GM18868 (cell line): ENCODE measurements around the gene PHF10.
A peak's percentile ranks its signal among the peaks of the same experiment; 100 is the strongest.
"Not testable (repeated sequence)": the region's sequence is repeated elsewhere in the genome, so short reads cannot be mapped to it uniquely, and the experiment has no call there.

ENCODE experiments used
- ATAC-seq: cut with Tn5 transposase; IDR thresholded peaks from one replicate; pipeline ENCODE4 v1.9.1; 2021; ENCODE audit warnings: mild to moderate bottlenecking, moderate library complexity; ENCODE audit not compliant: unreplicated experiment

The PHF10 gene

DNA sequence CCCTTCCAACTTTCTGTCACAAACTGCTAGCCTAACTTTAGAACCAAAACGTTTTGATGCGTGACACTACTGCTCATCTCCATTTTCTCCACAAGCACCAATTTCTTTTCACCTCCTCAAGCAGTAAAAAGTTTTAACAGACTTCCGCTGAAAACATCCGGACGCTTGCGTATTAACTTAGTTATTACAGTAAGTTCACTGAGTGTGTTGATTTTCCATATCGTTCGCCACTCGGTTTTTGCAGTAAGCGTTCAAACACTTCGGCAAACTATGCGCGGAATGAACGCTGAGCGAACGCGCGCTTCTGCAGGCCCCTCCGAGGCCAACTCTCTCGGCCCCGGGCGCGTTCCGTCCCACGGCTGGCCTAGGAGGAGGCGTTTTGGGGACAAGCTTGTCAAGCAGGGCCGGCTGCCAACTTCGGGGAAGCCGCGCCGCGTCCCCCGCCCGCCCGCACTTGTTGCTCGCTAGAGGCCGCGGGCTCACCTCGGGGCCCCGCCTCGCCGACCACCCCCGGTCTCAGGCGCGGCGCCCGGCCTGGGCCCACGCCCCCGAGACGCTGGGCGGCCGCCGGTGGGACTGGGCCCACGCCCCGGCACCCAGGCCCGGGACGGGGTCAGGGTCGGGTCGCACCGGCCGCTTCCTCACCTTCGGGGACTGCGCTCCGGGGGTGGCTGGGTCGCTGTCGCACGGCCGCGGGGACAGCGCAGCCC lies 945 bp downstream of the PHF10 start:
- ATAC-seq = peak; percentile 35

DNA sequence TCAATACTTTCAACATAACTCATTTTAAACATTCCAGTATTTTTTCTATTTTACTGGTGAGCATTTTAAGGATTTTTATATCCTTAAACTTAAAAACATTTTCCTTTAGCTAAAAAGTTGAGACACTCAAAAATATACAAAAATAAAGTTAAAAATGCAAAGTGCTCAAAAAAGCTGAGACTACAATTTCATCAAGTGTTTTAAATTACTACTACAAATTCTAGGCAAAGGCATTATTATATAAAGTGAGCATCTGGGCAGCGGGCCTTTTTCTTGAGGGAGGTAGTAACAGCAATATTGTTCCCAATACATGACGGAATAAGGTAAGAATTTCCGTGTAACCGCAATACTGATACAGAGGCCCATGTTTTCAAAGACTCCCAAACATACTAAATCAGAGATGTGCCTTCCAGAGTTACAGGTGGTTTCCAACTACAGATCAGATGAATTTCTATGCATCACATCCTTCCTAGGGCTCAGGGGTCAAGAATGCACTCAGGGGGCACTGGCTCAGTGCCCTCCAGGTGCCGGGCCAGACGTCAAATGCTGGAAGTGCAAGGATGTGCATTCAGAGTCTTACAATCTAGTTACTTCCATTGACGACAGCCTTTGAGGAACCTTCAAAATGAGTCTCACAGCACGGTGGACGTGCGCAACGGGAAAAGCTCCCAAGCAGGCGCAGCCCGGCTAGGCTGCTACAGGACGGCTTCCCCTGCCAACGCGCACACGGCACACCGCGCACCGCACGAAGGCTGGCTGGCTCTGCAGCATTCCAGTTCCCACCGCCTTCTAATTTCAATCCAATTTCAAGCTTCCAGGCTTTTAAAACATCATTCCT lies 1.7 kb downstream of the PHF10 start:
- peak; percentile 11 for ATAC-seq

DNA sequence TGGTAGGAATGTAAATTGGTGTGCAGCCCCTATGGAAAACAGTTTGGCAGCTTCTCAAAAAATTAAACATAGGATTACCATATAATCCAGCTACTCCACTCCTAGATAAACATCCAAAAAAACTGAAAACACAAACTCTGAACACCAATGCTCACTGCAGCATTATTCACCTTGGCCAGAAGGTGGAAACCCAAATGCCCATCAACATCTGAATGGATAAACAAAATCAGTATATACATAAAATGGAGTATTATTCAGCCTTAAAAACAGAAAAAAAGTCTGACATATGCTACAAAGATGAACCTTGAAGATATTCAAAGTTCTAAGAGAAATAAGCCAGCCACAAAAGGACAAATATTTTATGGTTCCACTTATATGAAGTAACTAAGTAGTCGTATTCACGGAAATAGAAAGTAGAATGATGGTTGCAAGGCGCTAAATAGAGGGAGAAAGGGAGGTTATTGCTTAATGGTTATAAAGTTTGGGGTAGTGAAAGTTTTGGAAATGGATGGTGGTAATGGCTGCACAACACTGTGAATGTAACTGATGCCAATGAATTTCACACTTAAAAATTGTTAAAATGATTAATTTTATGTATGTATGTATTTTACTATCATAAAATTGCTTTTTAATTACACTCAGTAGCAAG lies 4.0 kb downstream of the PHF10 start:
- ATAC-seq = no peak

DNA sequence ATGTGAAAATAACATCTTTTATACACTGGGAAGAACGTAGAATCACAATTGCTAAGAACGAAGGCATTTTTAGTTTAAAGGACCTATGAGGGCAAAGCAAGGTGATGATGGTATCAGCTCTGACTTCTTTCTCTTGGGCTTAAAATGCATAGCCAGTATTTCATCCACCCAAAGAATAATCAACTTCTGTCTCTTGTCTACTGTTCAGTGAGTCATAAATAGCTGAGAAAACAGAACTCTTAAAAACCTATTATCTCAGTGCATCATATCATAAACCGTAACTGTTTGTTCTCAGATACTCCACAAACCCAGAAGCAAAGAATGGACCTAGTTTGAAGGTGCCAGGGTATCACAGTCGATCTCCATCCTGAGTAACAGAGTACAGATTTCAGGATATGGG lies 5.2 kb downstream of the PHF10 start:
- ATAC-seq = no peak

DNA sequence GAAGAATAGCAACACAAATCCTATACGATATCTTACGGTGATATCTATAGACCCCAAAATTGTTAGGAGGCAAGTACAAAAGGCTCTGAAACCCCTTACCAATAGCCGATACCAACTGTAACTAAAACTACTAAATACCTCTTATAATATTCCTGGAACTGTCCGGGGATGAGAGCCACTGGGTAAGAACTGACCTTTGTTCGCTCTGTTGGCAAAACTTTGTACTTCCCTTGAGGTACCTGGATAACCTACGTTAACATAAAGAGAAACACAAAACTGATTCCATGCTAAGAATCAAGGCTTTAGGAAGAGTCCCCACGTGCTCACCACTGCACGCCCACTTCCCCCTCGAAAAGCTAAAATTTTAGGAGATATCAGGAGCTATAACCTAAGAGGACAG lies 9.7 kb downstream of the PHF10 start:
- no peak for ATAC-seq

DNA sequence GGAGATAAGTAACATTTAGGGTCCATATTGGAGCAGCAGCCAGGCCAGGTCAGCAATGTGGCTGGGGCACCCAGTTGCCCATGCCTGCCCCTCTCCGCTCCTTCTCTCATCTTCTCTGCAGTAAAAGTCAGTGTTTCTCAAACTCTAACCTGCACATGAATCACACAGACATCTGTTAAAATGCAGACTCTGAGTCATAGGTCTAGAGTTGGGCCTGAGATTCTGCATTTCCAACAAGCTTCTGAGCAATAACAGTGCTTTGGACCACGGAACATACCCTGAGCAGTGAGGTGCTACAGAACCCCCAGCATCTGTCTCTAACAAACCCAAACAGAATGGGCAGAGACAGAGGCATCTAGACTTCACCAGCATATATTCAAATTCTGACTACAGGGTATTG lies 10.1 kb downstream of the PHF10 start:
- ATAC-seq = no peak

DNA sequence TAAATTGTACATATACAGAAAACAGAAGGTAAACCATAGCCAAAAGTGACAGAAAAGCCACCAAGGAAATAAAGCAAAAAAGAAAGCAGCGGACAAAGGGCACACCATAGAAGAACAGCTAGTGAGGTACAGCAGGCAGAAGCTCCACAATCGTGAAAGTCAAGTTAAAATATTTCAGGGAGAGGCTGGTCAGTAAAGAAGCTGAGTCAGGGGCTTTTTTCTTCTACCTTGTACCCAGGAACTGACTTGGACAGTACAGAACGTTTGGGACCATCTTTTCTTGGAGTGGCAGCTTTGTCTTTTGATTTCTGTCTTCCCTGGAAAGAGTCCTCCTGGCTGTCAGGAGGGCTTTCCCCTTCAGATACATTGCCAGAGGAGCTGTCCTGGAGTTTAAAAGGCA lies 14.3 kb downstream of the PHF10 start:
- no peak for ATAC-seq

DNA sequence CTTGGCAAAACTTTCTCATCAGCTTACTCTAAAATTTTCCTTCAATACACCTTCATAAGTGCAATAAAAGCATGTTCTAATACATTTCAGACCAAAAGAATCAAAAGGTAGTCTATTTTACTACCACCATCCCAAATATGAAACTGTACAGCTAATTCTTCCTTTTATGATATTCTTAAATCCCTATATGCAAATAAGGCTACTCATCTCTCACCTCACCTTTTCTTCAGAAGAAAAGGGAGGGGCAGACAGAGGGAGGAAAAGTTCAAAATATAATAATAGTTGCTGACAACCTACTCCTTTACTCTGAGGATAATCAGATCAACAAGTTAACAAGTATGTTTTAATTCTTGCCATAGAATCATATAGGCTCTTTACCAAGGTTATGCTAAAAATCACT lies 15.0 kb downstream of the PHF10 start:
- ATAC-seq = peak; percentile 52

DNA sequence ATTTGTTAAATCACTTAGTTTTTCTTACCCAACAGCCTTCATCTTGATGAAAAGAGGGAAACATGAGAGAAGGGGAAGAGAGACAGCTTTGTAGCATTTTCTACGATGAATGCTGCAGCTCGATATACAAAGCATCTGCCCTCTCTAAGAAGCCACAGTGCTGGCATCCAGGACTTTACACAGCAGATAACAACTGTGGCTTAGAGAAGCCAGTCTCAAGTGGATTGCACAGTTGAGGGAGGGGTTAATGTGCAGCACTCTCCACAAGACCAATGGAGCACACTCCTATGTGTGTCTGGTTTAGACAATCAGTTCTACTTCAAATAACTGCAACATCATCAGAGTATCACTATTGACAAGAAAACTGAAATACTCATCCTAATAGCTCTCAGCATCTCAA lies 16.5 kb downstream of the PHF10 start:
- no peak for ATAC-seq

DNA sequence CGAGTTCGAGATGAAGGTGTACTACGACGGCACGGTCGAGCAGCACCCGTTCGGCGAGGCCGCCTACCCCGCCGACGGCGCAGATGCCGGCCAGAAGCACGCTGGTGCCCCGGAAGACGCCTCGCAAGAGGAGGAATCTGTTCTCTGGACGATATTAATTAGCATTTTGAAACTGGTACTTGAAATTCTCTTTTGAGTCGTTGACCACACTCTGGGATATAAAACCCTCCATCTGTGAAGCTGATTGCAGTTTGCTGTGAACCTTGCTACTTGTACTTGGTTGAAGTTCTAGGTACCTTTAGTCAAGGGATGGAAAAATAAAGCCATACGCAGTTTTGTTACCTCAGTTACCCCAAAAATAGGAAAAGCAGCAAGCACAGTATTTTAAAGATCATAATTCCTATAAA lies 21.5 kb downstream of the PHF10 start:
- ATAC-seq = peak; percentile 2

DNA sequence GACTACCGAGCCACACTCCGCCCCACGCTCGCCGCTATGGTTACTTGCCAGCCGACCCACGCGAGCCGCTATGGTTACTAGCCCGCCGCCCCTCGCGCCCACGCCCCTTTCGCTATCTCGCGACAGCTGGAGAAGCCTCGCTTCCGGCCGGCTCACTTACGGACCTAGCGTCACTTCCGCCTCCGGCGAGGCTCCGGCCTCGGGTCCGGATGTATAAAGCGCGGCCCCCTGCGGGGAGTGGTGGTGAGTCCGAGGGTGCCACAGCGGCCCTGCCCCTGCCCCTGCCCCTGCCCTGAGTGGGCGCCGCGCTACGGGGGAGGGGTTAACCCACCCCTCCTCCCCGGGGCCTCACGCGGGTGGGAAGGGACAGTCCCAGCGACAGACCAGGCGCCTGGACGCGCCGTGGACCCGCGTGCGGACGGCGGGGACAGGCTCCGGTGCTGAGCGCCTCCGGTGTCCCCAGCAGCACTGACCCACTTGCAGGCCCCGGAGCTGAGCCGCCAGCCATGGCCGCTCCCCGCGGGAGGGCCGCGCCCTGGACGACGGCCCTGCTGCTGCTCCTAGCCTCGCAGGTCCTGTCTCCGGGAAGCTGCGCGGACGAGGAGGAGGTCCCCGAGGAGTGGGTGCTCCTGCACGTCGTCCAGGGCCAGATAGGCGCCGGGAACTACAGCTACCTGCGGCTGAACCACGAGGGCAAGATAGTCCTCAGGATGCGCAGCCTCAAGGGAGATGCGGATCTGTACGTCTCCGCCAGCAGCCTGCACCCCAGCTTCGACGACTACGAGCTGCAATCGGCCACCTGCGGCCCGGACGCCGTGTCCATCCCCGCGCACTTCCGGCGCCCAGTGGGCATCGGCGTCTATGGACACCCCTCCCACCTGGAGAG lies 22.1 kb downstream of the PHF10 start, which contains the start of the genes C6orf120 and WDR27:
Gene C6orf120 (plus strand): TSS at position 173 of the 886 bp plus-strand sequence. CDS start 334 bp downstream, at position 507.
Gene WDR27 (minus strand): TSS at position 76 of the 886 bp plus-strand sequence. CDS start 13,024 bp downstream, outside the sequence.
- ATAC-seq = peak; percentile 93

DNA sequence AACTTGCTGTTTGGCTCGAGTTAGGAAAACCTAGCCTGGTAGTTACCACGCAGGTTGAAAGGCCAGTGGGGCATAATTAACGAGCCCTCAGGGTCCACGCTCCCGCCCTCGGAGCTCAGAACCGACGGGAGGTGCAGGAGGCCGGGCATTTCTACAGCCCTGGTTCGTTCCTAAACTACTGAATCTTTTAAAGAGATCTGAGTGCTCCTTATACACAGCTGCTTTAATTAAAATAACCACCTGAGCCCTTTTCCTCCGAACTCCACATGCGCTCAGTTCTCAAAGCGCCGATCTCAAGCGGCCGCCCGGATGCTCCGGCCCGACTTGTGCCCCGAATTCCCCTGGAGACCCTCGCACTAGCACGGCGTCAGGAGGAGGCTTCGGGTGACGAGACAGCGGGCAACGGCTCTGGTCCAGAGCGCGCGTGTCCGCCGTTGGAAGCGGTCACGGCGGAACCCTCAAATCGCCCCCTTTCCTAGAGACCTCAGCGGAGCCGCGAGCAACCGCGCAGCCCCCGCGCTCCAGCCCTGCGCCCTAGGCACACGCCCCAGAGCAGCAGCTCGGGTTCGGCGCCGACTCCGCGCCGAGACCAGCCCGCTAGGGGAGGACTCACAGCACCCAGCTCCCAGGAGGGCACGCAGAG lies 22.9 kb downstream of the PHF10 start:
- ATAC-seq = peak; percentile 1

DNA sequence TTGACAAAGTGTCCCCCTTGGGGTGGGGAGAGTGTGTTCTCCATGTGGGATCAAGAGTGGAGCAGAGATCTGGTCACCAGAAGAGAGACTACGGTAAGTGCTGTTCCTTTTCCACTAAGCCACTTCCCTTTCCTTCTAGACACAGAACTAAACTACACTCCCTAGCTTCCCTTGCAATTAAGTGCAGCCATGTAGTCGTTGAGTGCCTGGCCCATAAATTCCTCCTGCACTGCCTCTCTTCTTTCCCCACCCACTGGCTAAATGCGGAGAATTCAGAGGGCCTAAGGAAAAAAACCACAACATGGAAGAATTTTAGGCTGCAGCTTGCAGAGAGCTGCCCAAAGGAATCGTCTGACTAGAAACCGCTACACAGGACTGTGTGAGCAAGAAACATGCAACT lies 24.0 kb downstream of the PHF10 start:
- ATAC-seq = no peak

DNA sequence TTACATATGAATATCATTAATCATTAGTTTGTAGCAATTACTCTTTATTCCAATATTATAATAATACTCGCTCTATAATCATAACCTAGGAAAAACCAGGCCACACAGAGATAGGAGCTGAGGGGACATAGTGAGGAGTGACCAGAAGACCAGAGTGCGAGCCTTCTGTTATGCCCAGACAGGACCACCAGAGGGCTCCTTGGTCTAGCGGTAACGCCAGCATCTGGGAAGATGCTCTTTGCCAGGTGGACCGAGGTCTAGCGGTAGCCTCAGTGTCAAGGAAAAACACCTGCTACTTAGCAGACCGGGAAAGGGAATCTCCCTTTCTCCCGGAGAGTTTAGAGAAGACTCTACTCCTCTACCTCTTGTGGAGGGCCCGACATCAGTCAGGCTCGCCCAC lies 27.2 kb downstream of the PHF10 start:
- not testable (repeated sequence) for ATAC-seq

DNA sequence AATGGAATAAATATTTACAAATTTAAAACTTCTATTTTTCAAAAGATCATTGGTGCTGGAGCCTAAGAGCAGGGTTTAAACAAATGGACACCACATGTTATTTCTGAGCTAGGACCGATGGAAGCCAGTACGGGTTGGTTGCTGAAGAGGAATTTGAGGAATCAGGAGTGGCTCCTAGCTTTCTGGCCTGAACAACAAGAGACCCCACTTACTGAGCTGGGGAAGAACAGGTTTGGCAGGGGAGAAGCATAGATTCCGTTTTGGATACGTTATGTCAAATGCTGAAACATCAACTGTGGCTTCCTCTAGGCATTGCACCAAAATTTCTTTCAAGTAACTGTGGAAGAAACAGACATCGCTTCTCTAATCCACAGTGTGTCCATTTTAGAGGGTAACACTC lies 29.2 kb downstream of the PHF10 start:
- no peak for ATAC-seq

DNA sequence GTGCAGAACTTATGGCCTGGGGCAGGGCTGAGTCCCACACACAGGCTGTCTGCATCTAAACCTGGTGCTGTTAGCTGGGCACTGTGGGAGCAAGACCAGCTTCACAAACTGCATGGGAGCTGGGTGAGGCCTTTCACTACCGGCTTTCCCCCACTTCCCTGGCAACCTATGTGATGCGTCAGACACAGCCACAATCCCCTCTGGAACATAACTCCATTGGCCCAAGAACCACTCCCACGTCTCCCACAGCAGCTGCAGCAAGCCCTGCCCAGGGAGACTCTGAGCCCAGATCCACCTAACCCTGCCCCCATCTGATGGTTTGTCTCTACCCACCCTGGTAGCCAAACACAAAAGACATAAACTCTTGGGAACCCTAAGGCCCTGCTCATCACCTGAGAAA lies 31.8 kb downstream of the PHF10 start:
- no peak for ATAC-seq

DNA sequence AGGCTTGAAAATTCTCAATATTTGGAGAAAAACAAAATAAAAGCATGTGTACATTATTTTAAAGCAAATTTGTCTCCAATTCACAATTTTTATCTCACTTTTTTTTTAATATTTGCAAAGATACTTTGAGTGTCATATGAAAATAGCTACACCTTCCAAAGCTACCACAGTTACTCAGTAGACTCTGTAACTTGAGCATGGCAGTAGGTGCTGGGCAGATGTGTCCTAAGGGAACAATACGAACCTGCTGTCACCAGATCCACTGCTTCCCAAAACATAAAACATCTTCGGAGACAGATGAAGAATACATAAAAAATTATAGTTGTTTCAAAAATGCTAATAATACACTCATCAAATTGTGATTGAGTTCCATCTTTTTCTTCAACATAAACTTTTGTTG lies 33.0 kb downstream of the PHF10 start:
- no peak for ATAC-seq

DNA sequence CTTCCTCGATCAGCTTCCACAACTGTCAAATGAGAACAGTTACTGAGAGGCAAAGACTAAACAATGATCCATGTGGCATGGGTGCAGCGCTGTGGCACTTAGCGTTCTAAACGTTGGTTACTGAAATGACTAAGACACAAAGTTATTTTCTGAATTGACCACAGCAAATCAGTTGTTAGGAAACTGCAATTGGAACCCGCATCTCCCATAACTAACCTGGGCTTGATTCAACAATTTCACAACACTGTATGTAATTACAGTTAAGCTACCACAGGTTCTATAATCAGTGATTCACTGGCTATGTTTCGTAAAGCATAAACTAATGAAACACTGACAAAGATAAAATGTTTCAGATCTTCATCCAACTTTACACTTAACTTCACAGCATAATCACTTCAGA lies 35.0 kb downstream of the PHF10 start:
- no peak for ATAC-seq

DNA sequence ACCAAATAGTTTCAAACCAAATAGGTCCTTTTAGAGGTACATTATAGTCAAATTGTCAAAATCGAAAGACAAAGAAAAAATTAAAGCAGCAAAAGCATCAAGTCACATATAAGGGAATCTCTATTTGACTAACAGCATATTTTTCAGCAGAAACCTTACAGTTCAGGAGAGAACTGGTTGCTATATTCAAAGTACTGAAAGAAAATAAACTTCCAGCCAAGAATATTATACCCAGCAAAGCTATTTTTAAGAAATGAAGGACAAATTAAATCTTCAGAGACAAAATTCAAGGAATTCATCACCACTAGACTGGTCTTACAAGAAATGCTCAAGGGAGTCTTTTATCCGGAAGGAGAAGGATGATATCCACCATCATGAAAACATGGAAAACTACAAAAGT lies 38.4 kb downstream of the PHF10 start:
- ATAC-seq = no peak

DNA sequence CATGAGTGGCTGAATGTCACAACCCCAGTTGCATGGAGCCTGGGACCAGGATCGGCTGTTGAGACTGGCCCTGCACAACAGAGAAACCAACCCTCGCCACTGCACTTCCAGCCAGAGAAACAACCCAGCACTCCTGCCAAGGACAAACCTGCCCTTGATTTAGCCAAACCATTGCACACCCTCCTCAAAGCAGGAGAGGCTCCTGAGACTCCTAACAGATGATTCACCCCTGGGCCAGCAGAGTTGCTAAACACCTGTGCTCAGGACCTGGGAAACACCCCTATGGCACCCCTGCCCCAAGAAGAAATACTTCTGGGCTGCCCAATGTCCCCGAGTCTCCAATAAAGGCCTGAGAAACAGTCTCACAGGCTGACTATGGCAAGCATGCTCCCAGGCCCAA lies 40.2 kb downstream of the PHF10 start:
- no peak for ATAC-seq
